HG02884 (cell line): ENCODE measurements around the gene CDK14.

Experiments used
- ATAC-seq: cut with Tn5 transposase; IDR thresholded peaks from one replicate; pipeline ENCODE4 v1.9.1; 2021; ENCODE audit warnings: mild to moderate bottlenecking, moderate library complexity; ENCODE audit not compliant: unreplicated experiment

Gene CDK14

GRCh38 chr7:91039033-91039432 lies 442.9 kb downstream of the CDK14 start:
- peak; percentile 65 for ATAC-seq

- ATAC-seq = no peak
Observed at GRCh38 chr7:91041141-91041540, 445.0 kb downstream of the CDK14 start.

- ATAC-seq = no peak
Observed at GRCh38 chr7:91041901-91042484, 445.9 kb downstream of the CDK14 start.

- no peak for ATAC-seq
Observed at GRCh38 chr7:91043186-91043585, 447.1 kb downstream of the CDK14 start.

GRCh38 chr7:91043924-91044645 lies 448.0 kb downstream of the CDK14 start:
- no peak for ATAC-seq

- no peak for ATAC-seq
Observed at GRCh38 chr7:91045606-91046005, 449.5 kb downstream of the CDK14 start.

GRCh38 chr7:91046322-91047089 lies 450.4 kb downstream of the CDK14 start:
- ATAC-seq = no peak

GRCh38 chr7:91047636-91048035 lies 451.5 kb downstream of the CDK14 start:
- no peak for ATAC-seq

GRCh38 chr7:91050677-91051076 lies 454.6 kb downstream of the CDK14 start:
- ATAC-seq = peak; percentile 83

- ATAC-seq = no peak
Observed at GRCh38 chr7:91051966-91052365, 455.8 kb downstream of the CDK14 start.

GRCh38 chr7:91054374-91054773 lies 458.3 kb downstream of the CDK14 start:
- ATAC-seq = no peak

GRCh38 chr7:91055219-91055618 lies 459.1 kb downstream of the CDK14 start:
- no peak for ATAC-seq

- no peak for ATAC-seq
Observed at GRCh38 chr7:91062713-91063112, 466.6 kb downstream of the CDK14 start.

GRCh38 chr7:91064052-91064451 lies 467.9 kb downstream of the CDK14 start:
- ATAC-seq = no peak

GRCh38 chr7:91064938-91065337 lies 468.8 kb downstream of the CDK14 start:
- ATAC-seq = no peak

GRCh38 chr7:91066627-91067026 lies 470.5 kb downstream of the CDK14 start:
- ATAC-seq = no peak

GRCh38 chr7:91067242-91067641 lies 471.1 kb downstream of the CDK14 start:
- ATAC-seq = no peak

GRCh38 chr7:91068136-91068795 lies 472.1 kb downstream of the CDK14 start:
- no peak for ATAC-seq

GRCh38 chr7:91069146-91069545 lies 473.0 kb downstream of the CDK14 start:
- ATAC-seq = no peak

GRCh38 chr7:91079487-91079886 lies 483.4 kb downstream of the CDK14 start:
- ATAC-seq = no peak

- ATAC-seq = no peak
Observed at GRCh38 chr7:91080351-91080750, 484.2 kb downstream of the CDK14 start.
